Right lobe of liver (tissue), 4 donors: ENCODE data around the gene IFIT3.

Experiments
- POLR2A ChIP-seq: fragments of 450-650 bp; IDR thresholded peaks from one replicate; pipeline ENCODE4 v1.6.1; 2017; ENCODE audit warnings: antibody characterized with exemption, mild to moderate bottlenecking
- TF ChIP-seq, protein P1 (sequence below), 4 donors: fragments of 200-600 bp in 3 of 4; fragments of 450-650 bp in 1 of 4; IDR thresholded peaks; one replicate each; pipeline versions ENCODE4 v1.5.1 to v1.8.0; 2016 to 2022; ENCODE audit warnings: antibody characterized with exemption in 4 of 4, mild to moderate bottlenecking in 2 of 4
- donor health status: DM: no; HTN: no; CAD: no.
- donor health status: DM: no; HTN: no; CAD: no.
- donor health status: DM: no; HTN: yes; CAD: no.

- TF ChIP-seq, protein P1, sequence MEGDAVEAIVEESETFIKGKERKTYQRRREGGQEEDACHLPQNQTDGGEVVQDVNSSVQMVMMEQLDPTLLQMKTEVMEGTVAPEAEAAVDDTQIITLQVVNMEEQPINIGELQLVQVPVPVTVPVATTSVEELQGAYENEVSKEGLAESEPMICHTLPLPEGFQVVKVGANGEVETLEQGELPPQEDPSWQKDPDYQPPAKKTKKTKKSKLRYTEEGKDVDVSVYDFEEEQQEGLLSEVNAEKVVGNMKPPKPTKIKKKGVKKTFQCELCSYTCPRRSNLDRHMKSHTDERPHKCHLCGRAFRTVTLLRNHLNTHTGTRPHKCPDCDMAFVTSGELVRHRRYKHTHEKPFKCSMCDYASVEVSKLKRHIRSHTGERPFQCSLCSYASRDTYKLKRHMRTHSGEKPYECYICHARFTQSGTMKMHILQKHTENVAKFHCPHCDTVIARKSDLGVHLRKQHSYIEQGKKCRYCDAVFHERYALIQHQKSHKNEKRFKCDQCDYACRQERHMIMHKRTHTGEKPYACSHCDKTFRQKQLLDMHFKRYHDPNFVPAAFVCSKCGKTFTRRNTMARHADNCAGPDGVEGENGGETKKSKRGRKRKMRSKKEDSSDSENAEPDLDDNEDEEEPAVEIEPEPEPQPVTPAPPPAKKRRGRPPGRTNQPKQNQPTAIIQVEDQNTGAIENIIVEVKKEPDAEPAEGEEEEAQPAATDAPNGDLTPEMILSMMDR (IDR thresholded peaks at IDR 0.05): no peak
- TF ChIP-seq POLR2A: no peak
Measured at GRCh38 chr10:89341649-89342048, 13.9 kb downstream of the IFIT3 start.
